DND-41 (cell line): ENCODE data around the gene SUCO.

Source experiments
- EZH2 ChIP-seq: IDR thresholded peaks from 3 replicates; pipeline ENCODE4 v1.6.1; 2012; ENCODE audit warnings: borderline replicate concordance, low read depth, mild to moderate bottlenecking, moderate library complexity, low read length, inconsistent platforms; ENCODE audit not compliant: severe bottlenecking
- TF ChIP-seq, protein P1 (sequence below): IDR thresholded peaks from 2 replicates; pipeline ENCODE4 v1.5.1; 2012; ENCODE audit warnings: borderline replicate concordance, low read length, moderate library complexity, mild to moderate bottlenecking; ENCODE audit not compliant: poor library complexity, severe bottlenecking; ENCODE audit errors: extremely low read depth

DNA sequence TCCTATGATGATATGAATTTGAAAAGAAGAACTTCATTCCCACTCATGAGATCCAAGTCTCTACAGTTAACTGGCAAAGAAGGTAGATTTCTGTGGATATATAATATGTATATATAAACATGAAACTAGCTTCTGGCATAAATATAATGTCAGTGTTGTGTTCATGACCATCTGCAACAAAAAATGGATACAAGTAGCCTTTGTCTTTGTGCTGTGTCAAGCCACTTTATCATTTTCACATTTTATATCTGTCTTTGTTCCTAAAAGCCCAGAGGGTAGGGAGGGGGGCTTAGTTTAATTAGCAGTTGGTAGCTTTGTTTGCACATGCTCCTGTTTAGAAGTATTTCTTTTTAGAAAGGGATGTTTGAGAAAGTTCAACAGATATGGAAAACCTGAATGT, 69.8 kb downstream of the SUCO start:
- TF ChIP-seq, protein P1, sequence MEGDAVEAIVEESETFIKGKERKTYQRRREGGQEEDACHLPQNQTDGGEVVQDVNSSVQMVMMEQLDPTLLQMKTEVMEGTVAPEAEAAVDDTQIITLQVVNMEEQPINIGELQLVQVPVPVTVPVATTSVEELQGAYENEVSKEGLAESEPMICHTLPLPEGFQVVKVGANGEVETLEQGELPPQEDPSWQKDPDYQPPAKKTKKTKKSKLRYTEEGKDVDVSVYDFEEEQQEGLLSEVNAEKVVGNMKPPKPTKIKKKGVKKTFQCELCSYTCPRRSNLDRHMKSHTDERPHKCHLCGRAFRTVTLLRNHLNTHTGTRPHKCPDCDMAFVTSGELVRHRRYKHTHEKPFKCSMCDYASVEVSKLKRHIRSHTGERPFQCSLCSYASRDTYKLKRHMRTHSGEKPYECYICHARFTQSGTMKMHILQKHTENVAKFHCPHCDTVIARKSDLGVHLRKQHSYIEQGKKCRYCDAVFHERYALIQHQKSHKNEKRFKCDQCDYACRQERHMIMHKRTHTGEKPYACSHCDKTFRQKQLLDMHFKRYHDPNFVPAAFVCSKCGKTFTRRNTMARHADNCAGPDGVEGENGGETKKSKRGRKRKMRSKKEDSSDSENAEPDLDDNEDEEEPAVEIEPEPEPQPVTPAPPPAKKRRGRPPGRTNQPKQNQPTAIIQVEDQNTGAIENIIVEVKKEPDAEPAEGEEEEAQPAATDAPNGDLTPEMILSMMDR, result no peak
- no peak for TF ChIP-seq EZH2
